Measurements from ENCODE around the gene TPRG1. TPM values are rescaled to one million over a fixed set of nuclear protein-coding genes. Genes with fewer than 3 reads are reported as not detected.

TPRG1 gene
- total RNA-seq, 4 donors from 2014 or later: 1.3 to 3.0 (median 2.5) TPM

- no peaks in the 10 kb centered on the region for H3K27me3 ChIP-seq
- no peak for TF ChIP-seq EP300 (IDR thresholded peaks at IDR 0.05)
- H3K9me3 ChIP-seq: no peaks in the 10 kb centered on the region
- ATAC-seq: no peak
- no peaks in the 10 kb centered on the region for H3K36me3 ChIP-seq
- no peak overlapping the region for H3K27ac ChIP-seq
- no peaks in the 10 kb centered on the region for H3K4me1 ChIP-seq
- no peak overlapping the region for H3K4me3 ChIP-seq
- WGBS, 2 donors (ENCODE audit: low coverage in 1 of 2): 57 to 90% methylated on average over 1 of the region's 1 CpG
Observed at GRCh38 chr3:189214651-189215050, 42.9 kb downstream of the TPRG1 start.

DNA sequence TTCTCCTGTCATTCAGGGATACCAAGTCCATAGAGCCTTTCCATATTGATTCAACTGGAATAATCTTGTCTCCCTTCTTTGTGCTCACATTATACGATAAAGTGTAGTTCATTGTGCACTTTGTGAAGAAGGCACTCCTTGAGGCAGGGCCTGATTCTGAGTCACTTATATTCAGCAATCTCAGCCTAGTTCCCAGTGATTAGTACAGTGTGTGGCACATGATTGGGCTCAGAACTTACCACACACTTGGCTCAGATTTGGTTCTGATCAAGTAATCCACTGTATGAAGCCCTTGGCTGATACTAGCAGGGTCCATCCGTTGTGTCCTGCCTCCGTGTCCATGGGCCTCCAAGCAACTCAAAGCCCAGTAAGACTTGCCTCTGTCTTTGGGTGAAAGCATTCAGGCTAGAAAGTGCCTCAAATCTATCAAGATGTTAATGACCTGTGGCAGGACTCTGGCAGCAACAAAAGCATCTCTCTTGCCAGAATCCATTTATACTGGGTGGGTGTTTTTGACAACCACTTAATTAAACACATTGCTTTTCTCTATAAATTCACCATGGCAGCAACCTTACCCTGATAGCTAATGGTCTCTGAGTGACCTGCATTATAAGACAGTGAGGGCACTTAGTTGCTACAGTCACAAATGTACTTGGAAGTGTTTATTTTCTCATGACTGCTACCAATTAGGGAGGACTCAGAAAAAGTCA is 51.3 kb downstream of the TPRG1 start:
- Histone ChIP-seq H3K4me1 (no peaks in the 10 kb centered on the region), H3K27ac (no peak overlapping the region), H3K27me3 (no peaks in the 10 kb centered on the region), H3K36me3 (no peaks in the 10 kb centered on the region), H3K9me3 (no peaks in the 10 kb centered on the region), H3K4me3 (no peak overlapping the region)
- ATAC-seq: no peak
- 40 to 61% methylated on average over 2 to 3 of the region's 3 CpGs for WGBS, 2 donors (ENCODE audit: low coverage in 1 of 2)
- no peak for TF ChIP-seq POLR2AphosphoS5 (IDR thresholded peaks at IDR 0.05)
- TF ChIP-seq POLR2A (IDR thresholded peaks at IDR 0.05): no peak
- TF ChIP-seq, protein P1, sequence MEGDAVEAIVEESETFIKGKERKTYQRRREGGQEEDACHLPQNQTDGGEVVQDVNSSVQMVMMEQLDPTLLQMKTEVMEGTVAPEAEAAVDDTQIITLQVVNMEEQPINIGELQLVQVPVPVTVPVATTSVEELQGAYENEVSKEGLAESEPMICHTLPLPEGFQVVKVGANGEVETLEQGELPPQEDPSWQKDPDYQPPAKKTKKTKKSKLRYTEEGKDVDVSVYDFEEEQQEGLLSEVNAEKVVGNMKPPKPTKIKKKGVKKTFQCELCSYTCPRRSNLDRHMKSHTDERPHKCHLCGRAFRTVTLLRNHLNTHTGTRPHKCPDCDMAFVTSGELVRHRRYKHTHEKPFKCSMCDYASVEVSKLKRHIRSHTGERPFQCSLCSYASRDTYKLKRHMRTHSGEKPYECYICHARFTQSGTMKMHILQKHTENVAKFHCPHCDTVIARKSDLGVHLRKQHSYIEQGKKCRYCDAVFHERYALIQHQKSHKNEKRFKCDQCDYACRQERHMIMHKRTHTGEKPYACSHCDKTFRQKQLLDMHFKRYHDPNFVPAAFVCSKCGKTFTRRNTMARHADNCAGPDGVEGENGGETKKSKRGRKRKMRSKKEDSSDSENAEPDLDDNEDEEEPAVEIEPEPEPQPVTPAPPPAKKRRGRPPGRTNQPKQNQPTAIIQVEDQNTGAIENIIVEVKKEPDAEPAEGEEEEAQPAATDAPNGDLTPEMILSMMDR (IDR thresholded peaks at IDR 0.05): no peak
- TF ChIP-seq EP300 (IDR thresholded peaks at IDR 0.05): no peak

GRCh38 chr3:189225431-189225830 is 53.7 kb downstream of the TPRG1 start:
- H3K27ac ChIP-seq: no peak overlapping the region
- H3K36me3 ChIP-seq: no peaks in the 10 kb centered on the region
- no peak for ATAC-seq
- no peaks in the 10 kb centered on the region for H3K9me3 ChIP-seq
- TF ChIP-seq EP300 (IDR thresholded peaks at IDR 0.05) (no peak), POLR2A (IDR thresholded peaks at IDR 0.05) (no peak), POLR2AphosphoS5 (IDR thresholded peaks at IDR 0.05) (no peak)
- TF ChIP-seq, protein P1 (IDR thresholded peaks at IDR 0.05): no peak
- no peaks in the 10 kb centered on the region for H3K4me1 ChIP-seq
- WGBS, 2 donors (ENCODE audit: low coverage in 1 of 2): 59 to 66% methylated on average over 2 to 3 of the region's 3 CpGs
- H3K27me3 ChIP-seq: no peaks in the 10 kb centered on the region
- no peak overlapping the region for H3K4me3 ChIP-seq

- TF ChIP-seq POLR2A (IDR thresholded peaks at IDR 0.05) (no peak), EP300 (IDR thresholded peaks at IDR 0.05) (no peak), POLR2AphosphoS5 (IDR thresholded peaks at IDR 0.05) (no peak)
- TF ChIP-seq, protein P1 (IDR thresholded peaks at IDR 0.05): no peak
- no peaks in the 10 kb centered on the region for H3K36me3 ChIP-seq
- ATAC-seq: no peak
- H3K4me1 ChIP-seq: no peaks in the 10 kb centered on the region
- no peak overlapping the region for H3K4me3 ChIP-seq
- H3K27me3 ChIP-seq: no peaks in the 10 kb centered on the region
- H3K9me3 ChIP-seq: no peaks in the 10 kb centered on the region
- 89 to 95% methylated on average over 3 of the region's 3 CpGs for WGBS, 2 donors (ENCODE audit: low coverage in 1 of 2)
- H3K27ac ChIP-seq: no peak overlapping the region
Observed at GRCh38 chr3:189227249-189227648, 55.5 kb downstream of the TPRG1 start.

DNA sequence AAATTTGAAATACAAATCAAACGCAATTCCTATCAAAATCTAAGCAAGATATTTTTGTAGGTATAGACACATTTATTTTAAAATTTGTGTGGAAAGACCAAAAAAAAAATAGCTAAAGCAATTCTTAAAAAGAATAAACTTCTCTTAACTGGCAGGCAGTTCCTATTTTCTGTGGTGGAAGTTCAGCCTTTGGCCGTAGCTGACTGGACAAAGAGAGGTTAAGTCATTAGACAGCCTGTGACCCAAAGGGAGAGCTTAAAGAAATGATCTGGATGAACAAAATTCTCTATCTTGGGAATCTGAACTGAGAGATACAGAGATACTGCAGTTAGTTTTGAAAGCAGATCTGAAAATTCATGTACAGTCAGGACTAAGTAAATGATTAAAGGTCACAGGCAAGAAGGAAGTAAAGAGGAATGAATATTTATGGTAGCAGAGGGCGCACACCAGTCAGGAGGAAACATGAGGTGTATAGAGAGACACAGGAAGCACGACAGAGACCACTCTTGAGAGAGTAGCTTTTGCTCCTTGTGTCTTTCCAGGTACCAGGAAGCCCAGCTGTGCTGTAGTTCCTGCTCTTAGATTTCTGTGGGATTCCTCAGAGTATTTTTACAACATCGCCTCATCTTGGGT is 57.5 kb downstream of the TPRG1 start:
- Histone ChIP-seq H3K4me1 (no peaks in the 10 kb centered on the region), H3K27me3 (no peaks in the 10 kb centered on the region), H3K4me3 (no peak overlapping the region), H3K9me3 (no peaks in the 10 kb centered on the region), H3K27ac (no peak overlapping the region), H3K36me3 (no peaks in the 10 kb centered on the region)
- 58 to 74% methylated on average over 4 to 5 of the region's 5 CpGs for WGBS, 2 donors (ENCODE audit: low coverage in 1 of 2)
- TF ChIP-seq, protein P1 (IDR thresholded peaks at IDR 0.05): no peak
- TF ChIP-seq EP300 (IDR thresholded peaks at IDR 0.05) (no peak), POLR2A (IDR thresholded peaks at IDR 0.05) (no peak), POLR2AphosphoS5 (IDR thresholded peaks at IDR 0.05) (no peak)
- no peak for ATAC-seq

Data from gastroesophageal sphincter (tissue), 4 donors.